Calu3 (cell line): ENCODE measurements around the gene NFKBIZ. TPM values are rescaled to one million over a fixed set of nuclear protein-coding genes. Genes with fewer than 3 reads are reported as not detected.
A peak's percentile ranks its signal among the peaks of the same experiment; 100 is the strongest.

ENCODE experiments used
- Bru-seq: library from RNA; stranded (reverse); fragments of 400-500 nt; gene quantifications from one replicate; lab custom pipeline; 2021; lab: Mats Ljungman, UMichigan
- BruChase-seq, 2 experiments: library from RNA; stranded (reverse); fragments of 400-500 nt; gene quantifications; one replicate each; lab custom pipeline; 2021; lab: Mats Ljungman, UMichigan
- BruUV-seq: library from RNA; stranded (reverse); fragments of 400-500 nt; replicated peaks from 2 replicates; lab custom pipeline; 2021; lab: Mats Ljungman, UMichigan
- CTCF ChIA-PET: fragments of 300-600 bp; sonication (Branson Sonifier 250); formaldehyde crosslinking; loops from one replicate; lab custom pipeline; 2022; ENCODE audit warnings: antibody characterized with exemption; lab: Charles Lee
- DNase-seq: peaks from one replicate; pipeline ENCODE4 v3.0.0; 2022
- H3K27ac Mint-ChIP-seq: one replicate; pipeline ENCODE4 v1.8.0; 2022; ENCODE audit warnings: mixed read lengths; ENCODE audit not compliant: unreplicated experiment
- H3K27me3 Mint-ChIP-seq: one replicate; pipeline ENCODE4 v1.8.0; 2022; ENCODE audit warnings: mixed read lengths; ENCODE audit not compliant: unreplicated experiment
- H3K36me3 Mint-ChIP-seq: one replicate; pipeline ENCODE4 v1.8.0; 2022; ENCODE audit warnings: mild to moderate bottlenecking, moderate library complexity, mixed read lengths; ENCODE audit not compliant: insufficient read depth, unreplicated experiment
- H3K4me1 Mint-ChIP-seq: one replicate; pipeline ENCODE4 v1.8.0; 2022; ENCODE audit warnings: mild to moderate bottlenecking, low read depth, mixed read lengths; ENCODE audit not compliant: unreplicated experiment
- H3K4me3 Mint-ChIP-seq: one replicate; pipeline ENCODE4 v1.8.0; 2022; ENCODE audit warnings: mild to moderate bottlenecking, low read depth, moderate library complexity, mixed read lengths; ENCODE audit not compliant: unreplicated experiment
- H3K9me3 Mint-ChIP-seq: one replicate; pipeline ENCODE4 v1.8.0; 2022; ENCODE audit warnings: low read depth, mixed read lengths; ENCODE audit not compliant: unreplicated experiment
- CTCF ChIP-seq: fragments of 200-600 bp; IDR thresholded peaks from one replicate; pipeline ENCODE4 v1.8.0; 2022; ENCODE audit warnings: antibody characterized with exemption; ENCODE audit not compliant: unreplicated experiment
- intact Hi-C: fragments of 100-400 bp; cut with micrococcal nuclease; formaldehyde crosslinking; loops from one replicate; pipeline ENCODE4 v1.10.0; 2022; ENCODE audit not compliant: unreplicated experiment
- long read RNA-seq: library from polyadenylated mRNA; stranded (forward); transcript quantifications from one replicate; pipeline ENCODE4 v2.0.0, GENCODE V29; 2022
- total RNA-seq: library from RNA; stranded (reverse); gene quantifications from 2 replicates; pipeline ENCODE4 v1.2.3, GENCODE V29; 2022

Gene NFKBIZ, protein sequence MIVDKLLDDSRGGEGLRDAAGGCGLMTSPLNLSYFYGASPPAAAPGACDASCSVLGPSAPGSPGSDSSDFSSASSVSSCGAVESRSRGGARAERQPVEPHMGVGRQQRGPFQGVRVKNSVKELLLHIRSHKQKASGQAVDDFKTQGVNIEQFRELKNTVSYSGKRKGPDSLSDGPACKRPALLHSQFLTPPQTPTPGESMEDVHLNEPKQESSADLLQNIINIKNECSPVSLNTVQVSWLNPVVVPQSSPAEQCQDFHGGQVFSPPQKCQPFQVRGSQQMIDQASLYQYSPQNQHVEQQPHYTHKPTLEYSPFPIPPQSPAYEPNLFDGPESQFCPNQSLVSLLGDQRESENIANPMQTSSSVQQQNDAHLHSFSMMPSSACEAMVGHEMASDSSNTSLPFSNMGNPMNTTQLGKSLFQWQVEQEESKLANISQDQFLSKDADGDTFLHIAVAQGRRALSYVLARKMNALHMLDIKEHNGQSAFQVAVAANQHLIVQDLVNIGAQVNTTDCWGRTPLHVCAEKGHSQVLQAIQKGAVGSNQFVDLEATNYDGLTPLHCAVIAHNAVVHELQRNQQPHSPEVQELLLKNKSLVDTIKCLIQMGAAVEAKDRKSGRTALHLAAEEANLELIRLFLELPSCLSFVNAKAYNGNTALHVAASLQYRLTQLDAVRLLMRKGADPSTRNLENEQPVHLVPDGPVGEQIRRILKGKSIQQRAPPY
- total RNA-seq (217 and 227 TPM in 2 replicates), Bru-seq, nascent RNA (percentile 99 among the genes with signal in this experiment), BruChase-seq, experiment 1, labeled RNA remaining after a 6-hour chase (percentile 91 among the genes with signal in this experiment), BruChase-seq, experiment 2, labeled RNA remaining after a 2-hour chase (percentile 95 among the genes with signal in this experiment)
- long read RNA-seq, transcript NFKBIZ-202 (12 exons, 3,923 nt), result major isoform, 19 of 44 reads
- long read RNA-seq, partial matches to known transcripts, result 12 of 44 reads
- long read RNA-seq, other reads (novel, unspliced or antisense), result 12 of 44 reads

GRCh38 chr3:101848754-101849713 is at the start of gene NFKBIZ:
NFKBIZ (plus strand) TSS chr3:101849514; CDS start chr3:101849629, 115 bp downstream.
- Mint-ChIP-seq H3K36me3 (peaks cover 63% of the 10 kb centered on the region), H3K27me3 (no peaks in the 10 kb centered on the region), H3K4me1 (peaks cover 22% of the 10 kb centered on the region), H3K9me3 (no peaks in the 10 kb centered on the region), H3K4me3 (peak within 1 kb of the TSS; percentile 75), H3K27ac (peak within 1 kb of the TSS; percentile 92)
- DNase-seq, result peak; percentile 94
- no peak for TF ChIP-seq CTCF
- CTCF ChIA-PET, result interaction anchor here (0.5 to 1.1 kb wide), 3 partner anchors 10 to 650 kb away, joined by 3 to 10 read pairs (median 3); no protein-coding TSS in a partner anchor
- BruUV-seq, result no TSS peak
- intact Hi-C loops, result loop anchor here (1.0 to 5.0 kb wide), 2 partner anchors 22 to 37 kb away; no protein-coding TSS in a partner anchor

DNA sequence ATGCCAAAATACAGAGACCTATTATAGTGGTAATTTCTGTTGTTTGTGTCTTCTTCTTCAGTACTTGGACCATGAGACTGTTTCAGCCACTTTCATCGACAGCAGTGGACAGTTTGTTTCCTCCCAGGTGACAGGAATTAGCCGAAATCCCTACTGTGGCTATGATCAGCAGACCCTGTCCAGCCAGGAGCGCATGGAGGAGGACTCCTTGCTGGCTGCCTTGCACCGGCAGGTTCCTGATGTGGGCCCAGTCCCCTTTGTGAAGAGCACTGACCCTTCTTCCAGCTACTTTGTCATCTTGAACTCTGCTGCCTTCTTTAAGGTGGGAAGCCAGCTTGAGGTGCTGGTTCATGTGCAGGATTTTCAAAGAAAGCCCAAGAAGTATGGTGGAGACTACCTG is 48.1 kb upstream of the NFKBIZ start:
- no peaks in the 10 kb centered on the region for H3K36me3 Mint-ChIP-seq
- no peaks in the 10 kb centered on the region for H3K27me3 Mint-ChIP-seq
- H3K9me3 Mint-ChIP-seq, result no peaks in the 10 kb centered on the region
- no peak overlapping the region for H3K27ac Mint-ChIP-seq
- BruUV-seq, result no TSS peak
- intact Hi-C loops, result loop anchor here (10.0 kb wide), 1 partner anchor 106 kb away; no protein-coding TSS in a partner anchor
- no peak overlapping the region for H3K4me3 Mint-ChIP-seq
- DNase-seq, result no peak
- CTCF ChIA-PET, result interaction anchor here (0.6 kb wide), 1 partner anchor 32 kb away, joined by 4 read pairs; no protein-coding TSS in a partner anchor
- no peaks in the 10 kb centered on the region for H3K4me1 Mint-ChIP-seq
- no peak for TF ChIP-seq CTCF

DNA sequence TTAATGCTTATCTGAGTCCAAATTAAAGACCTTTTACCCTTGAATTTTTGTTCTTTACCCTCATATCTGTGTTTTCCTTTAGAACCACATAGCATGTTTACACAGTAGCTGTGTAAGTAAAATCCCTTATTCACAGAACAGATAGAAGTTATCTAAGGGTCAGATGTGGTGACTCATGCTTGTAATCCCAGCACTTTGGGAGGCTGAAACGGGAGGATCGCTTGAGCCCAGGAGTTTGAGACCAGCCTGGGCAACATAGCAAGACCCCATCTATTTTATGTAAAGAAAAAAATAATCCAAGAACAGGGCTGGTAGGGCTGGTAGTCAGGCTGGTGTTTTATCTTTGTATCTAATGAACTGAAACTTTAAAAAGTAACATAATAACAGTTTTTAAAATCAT is 47.1 kb upstream of the NFKBIZ start:
- intact Hi-C loops, result loop anchor here (10.0 kb wide), 1 partner anchor 107 kb away; no protein-coding TSS in a partner anchor
- CTCF ChIA-PET, result interaction anchor here (0.9 to 1.2 kb wide), 2 partner anchors 126 to 734 kb away, joined by 3 to 6 read pairs; partner anchors contain the start of gene ZBTB11
- no peak overlapping the region for H3K4me3 Mint-ChIP-seq
- no peak overlapping the region for H3K27ac Mint-ChIP-seq
- DNase-seq, result no peak
- no peaks in the 10 kb centered on the region for H3K4me1 Mint-ChIP-seq
- no peaks in the 10 kb centered on the region for H3K36me3 Mint-ChIP-seq
- no peak for TF ChIP-seq CTCF
- BruUV-seq, result no TSS peak
- no peaks in the 10 kb centered on the region for H3K27me3 Mint-ChIP-seq
- no peaks in the 10 kb centered on the region for H3K9me3 Mint-ChIP-seq
